ENCODE measurements around the gene ZNF662. TPM values are rescaled to one million over a fixed set of nuclear protein-coding genes. Genes with fewer than 3 reads are reported as not detected.

ZNF662 gene
- total and polyA plus RNA-seq, 2 of the 8 experiments (the other 6 are each of a cell fraction or from before 2014, with no cell fraction given) = 0.03 TPM; not detected in 1

- TF ChIP-seq, protein P1, sequence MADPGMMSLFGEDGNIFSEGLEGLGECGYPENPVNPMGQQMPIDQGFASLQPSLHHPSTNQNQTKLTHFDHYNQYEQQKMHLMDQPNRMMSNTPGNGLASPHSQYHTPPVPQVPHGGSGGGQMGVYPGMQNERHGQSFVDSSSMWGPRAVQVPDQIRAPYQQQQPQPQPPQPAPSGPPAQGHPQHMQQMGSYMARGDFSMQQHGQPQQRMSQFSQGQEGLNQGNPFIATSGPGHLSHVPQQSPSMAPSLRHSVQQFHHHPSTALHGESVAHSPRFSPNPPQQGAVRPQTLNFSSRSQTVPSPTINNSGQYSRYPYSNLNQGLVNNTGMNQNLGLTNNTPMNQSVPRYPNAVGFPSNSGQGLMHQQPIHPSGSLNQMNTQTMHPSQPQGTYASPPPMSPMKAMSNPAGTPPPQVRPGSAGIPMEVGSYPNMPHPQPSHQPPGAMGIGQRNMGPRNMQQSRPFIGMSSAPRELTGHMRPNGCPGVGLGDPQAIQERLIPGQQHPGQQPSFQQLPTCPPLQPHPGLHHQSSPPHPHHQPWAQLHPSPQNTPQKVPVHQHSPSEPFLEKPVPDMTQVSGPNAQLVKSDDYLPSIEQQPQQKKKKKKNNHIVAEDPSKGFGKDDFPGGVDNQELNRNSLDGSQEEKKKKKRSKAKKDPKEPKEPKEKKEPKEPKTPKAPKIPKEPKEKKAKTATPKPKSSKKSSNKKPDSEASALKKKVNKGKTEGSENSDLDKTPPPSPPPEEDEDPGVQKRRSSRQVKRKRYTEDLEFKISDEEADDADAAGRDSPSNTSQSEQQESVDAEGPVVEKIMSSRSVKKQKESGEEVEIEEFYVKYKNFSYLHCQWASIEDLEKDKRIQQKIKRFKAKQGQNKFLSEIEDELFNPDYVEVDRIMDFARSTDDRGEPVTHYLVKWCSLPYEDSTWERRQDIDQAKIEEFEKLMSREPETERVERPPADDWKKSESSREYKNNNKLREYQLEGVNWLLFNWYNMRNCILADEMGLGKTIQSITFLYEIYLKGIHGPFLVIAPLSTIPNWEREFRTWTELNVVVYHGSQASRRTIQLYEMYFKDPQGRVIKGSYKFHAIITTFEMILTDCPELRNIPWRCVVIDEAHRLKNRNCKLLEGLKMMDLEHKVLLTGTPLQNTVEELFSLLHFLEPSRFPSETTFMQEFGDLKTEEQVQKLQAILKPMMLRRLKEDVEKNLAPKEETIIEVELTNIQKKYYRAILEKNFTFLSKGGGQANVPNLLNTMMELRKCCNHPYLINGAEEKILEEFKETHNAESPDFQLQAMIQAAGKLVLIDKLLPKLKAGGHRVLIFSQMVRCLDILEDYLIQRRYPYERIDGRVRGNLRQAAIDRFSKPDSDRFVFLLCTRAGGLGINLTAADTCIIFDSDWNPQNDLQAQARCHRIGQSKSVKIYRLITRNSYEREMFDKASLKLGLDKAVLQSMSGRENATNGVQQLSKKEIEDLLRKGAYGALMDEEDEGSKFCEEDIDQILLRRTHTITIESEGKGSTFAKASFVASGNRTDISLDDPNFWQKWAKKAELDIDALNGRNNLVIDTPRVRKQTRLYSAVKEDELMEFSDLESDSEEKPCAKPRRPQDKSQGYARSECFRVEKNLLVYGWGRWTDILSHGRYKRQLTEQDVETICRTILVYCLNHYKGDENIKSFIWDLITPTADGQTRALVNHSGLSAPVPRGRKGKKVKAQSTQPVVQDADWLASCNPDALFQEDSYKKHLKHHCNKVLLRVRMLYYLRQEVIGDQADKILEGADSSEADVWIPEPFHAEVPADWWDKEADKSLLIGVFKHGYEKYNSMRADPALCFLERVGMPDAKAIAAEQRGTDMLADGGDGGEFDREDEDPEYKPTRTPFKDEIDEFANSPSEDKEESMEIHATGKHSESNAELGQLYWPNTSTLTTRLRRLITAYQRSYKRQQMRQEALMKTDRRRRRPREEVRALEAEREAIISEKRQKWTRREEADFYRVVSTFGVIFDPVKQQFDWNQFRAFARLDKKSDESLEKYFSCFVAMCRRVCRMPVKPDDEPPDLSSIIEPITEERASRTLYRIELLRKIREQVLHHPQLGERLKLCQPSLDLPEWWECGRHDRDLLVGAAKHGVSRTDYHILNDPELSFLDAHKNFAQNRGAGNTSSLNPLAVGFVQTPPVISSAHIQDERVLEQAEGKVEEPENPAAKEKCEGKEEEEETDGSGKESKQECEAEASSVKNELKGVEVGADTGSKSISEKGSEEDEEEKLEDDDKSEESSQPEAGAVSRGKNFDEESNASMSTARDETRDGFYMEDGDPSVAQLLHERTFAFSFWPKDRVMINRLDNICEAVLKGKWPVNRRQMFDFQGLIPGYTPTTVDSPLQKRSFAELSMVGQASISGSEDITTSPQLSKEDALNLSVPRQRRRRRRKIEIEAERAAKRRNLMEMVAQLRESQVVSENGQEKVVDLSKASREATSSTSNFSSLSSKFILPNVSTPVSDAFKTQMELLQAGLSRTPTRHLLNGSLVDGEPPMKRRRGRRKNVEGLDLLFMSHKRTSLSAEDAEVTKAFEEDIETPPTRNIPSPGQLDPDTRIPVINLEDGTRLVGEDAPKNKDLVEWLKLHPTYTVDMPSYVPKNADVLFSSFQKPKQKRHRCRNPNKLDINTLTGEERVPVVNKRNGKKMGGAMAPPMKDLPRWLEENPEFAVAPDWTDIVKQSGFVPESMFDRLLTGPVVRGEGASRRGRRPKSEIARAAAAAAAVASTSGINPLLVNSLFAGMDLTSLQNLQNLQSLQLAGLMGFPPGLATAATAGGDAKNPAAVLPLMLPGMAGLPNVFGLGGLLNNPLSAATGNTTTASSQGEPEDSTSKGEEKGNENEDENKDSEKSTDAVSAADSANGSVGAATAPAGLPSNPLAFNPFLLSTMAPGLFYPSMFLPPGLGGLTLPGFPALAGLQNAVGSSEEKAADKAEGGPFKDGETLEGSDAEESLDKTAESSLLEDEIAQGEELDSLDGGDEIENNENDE (IDR thresholded peaks at IDR 0.05; ENCODE audit: insufficient replicate concordance, low read length) = no peak
- no peak for TF ChIP-seq MAFK (IDR thresholded peaks at IDR 0.05; ENCODE audit: low read depth, low read length)
- TF ChIP-seq CBX5 (IDR thresholded peaks at IDR 0.05; ENCODE audit: low read depth, low read length) = no peak
- TF ChIP-seq POLR2A (IDR thresholded peaks at IDR 0.05; ENCODE audit: control extremely low read depth in 1 of 2, low read depth in 2 of 2, low read length in 2 of 2) = no peak
- no peak for TF ChIP-seq BRCA1 (IDR thresholded peaks at IDR 0.05; ENCODE audit: low read depth, low read length)
- no peak for TF ChIP-seq CTBP2 (IDR thresholded peaks at IDR 0.05; ENCODE audit: borderline replicate concordance, insufficient read depth, insufficient read length, low read length)
- no peak for TF ChIP-seq TAF7 (optimal IDR thresholded peaks at IDR 0.05; ENCODE audit: borderline replicate concordance, low read depth, low read length)
- TF ChIP-seq CREB1 (IDR thresholded peaks at IDR 0.05) = no peak
- TF ChIP-seq ZNF274 (IDR thresholded peaks at IDR 0.05; ENCODE audit: borderline replicate concordance, extremely low read depth, low read length) = no peak
These were observed 30.4 kb downstream of the ZNF662 start (continued) for GRCh38 chr3:42936157-42936981.
